Spleen (tissue), 7 donors: ENCODE measurements around the gene ECT2.

ENCODE experiments used
- CTCF ChIP-seq, 11 experiments: fragments of 200-600 bp in 7 of 11; fragments of 450-650 bp in 4 of 11; sonication (generic) in 4 of 11; IDR thresholded peaks in 8 of 11; conservative IDR thresholded peaks in 3 of 11; 1 replicate in 7 of 11; 2 replicates in 4 of 11; pipeline versions ENCODE4 v1.4.0 to v1.8.0; 2016 to 2021; ENCODE audit warnings: antibody characterized with exemption in 11 of 11, inconsistent platforms in 4 of 11, mild to moderate bottlenecking in 1 of 11
- POLR2AphosphoS5 ChIP-seq, 3 donors: sonication (generic); formaldehyde crosslinking; IDR thresholded peaks; one replicate each; pipeline ENCODE4 v1.5.1; 2017; ENCODE audit warnings: antibody characterized with exemption in 3 of 3
- donor health status: DM: no; HTN: no; CAD: no; lungs with moderate emphysema.
- donor health status: DM: no; HTN: no; CAD: no.
- donor health status: DM: no; HTN: no; CAD: no.

GRCh38 chr3:172726380-172726779 lies 24.1 kb upstream of the ECT2 start:
- no peak for TF ChIP-seq CTCF (IDR thresholded peaks at IDR 0.05 in 8 of 11, conservative IDR thresholded peaks at IDR 0.05 in 3 of 11)
- no peak for TF ChIP-seq POLR2AphosphoS5 (IDR thresholded peaks at IDR 0.05)
